PC-9 (cell line): Measurements from ENCODE around the gene MYCBPAP. TPM values are rescaled to one million over a fixed set of nuclear protein-coding genes. Genes with fewer than 3 reads are reported as not detected.
A peak's percentile ranks its signal among the peaks of the same experiment; 100 is the strongest.

Source experiments
- BruUV-seq: library from RNA; stranded (reverse); fragments of 400-500 nt; replicated peaks from 2 replicates; lab custom pipeline; 2021; lab: Mats Ljungman, UMichigan
- CTCF ChIA-PET: fragments of 300-600 bp; sonication (Branson Sonifier 250); formaldehyde crosslinking; loops from one replicate; lab custom pipeline; 2022; ENCODE audit warnings: antibody characterized with exemption; lab: Charles Lee
- POLR2A ChIA-PET: fragments of 300-600 bp; sonication (Branson Sonifier 250); formaldehyde crosslinking; loops from one replicate; lab custom pipeline; 2022; ENCODE audit warnings: antibody characterized with exemption; ENCODE audit not compliant: unreplicated experiment; lab: Charles Lee
- DNase-seq, 2 experiments: peaks; one replicate each; pipeline versions ENCODE4 v3.0.0 to v3.0.0-alpha.2; 2015 to 2022; ENCODE audit warnings: mixed read lengths in 1 of 2
- H2AFZ ChIP-seq: fragments of 200-600 bp; sonication (generic); 2 replicates; pipeline ENCODE4 v1.8.1; 2017; ENCODE audit warnings: antibody characterized with exemption
- H3F3A ChIP-seq: fragments of 200-600 bp; sonication (generic); 2 replicates; pipeline ENCODE4 v1.8.1; 2017; ENCODE audit warnings: antibody characterized with exemption, mild to moderate bottlenecking, low read depth; ENCODE audit not compliant: insufficient read depth
- H3K27ac ChIP-seq: fragments of 200-600 bp; sonication (generic); 2 replicates; pipeline ENCODE4 v1.6.1; 2016; ENCODE audit warnings: mixed run types
- H3K27me3 ChIP-seq: fragments of 200-600 bp; sonication (generic); 2 replicates; pipeline ENCODE4 v1.6.1; 2016; ENCODE audit warnings: low read depth, mixed run types; ENCODE audit not compliant: insufficient read depth
- H3K36me3 ChIP-seq: fragments of 200-600 bp; sonication (generic); 2 replicates; pipeline ENCODE4 v1.6.1; 2016; ENCODE audit warnings: low read depth, mixed run types
- H3K4me1 ChIP-seq: fragments of 200-600 bp; sonication (generic); replicated peaks from 2 replicates; pipeline ENCODE4 v1.6.1; 2016; ENCODE audit warnings: mixed run types; ENCODE audit not compliant: insufficient read depth
- H3K4me2 ChIP-seq: fragments of 200-600 bp; sonication (generic); 2 replicates; pipeline ENCODE4 v1.6.1; 2017; ENCODE audit warnings: mixed run types
- H3K4me3 ChIP-seq: fragments of 200-600 bp; sonication (generic); 2 replicates; pipeline ENCODE4 v1.6.1; 2016; ENCODE audit warnings: mixed run types
- H3K79me2 ChIP-seq: fragments of 200-600 bp; sonication (generic); 2 replicates; pipeline ENCODE4 v1.6.1; 2017; ENCODE audit warnings: low read depth, mixed run types
- H3K9me2 ChIP-seq: fragments of 200-600 bp; sonication (generic); 2 replicates; pipeline ENCODE4 v1.8.1; 2017; ENCODE audit warnings: mild to moderate bottlenecking; ENCODE audit not compliant: insufficient read depth
- H3K9me3 ChIP-seq: fragments of 200-600 bp; sonication (generic); 2 replicates; pipeline ENCODE4 v1.8.1; 2016; ENCODE audit warnings: low read depth; ENCODE audit not compliant: insufficient read depth
- H4K20me1 ChIP-seq: fragments of 200-600 bp; sonication (generic); 2 replicates; pipeline ENCODE4 v1.8.1; 2017; ENCODE audit not compliant: insufficient read depth
- EZH2 ChIP-seq: fragments of 200-600 bp; sonication (generic); IDR thresholded peaks from 2 replicates; pipeline ENCODE4 v1.8.0; 2017; ENCODE audit warnings: antibody characterized with exemption, low read depth
- intact Hi-C: fragments of 100-400 bp; cut with micrococcal nuclease; formaldehyde crosslinking; loops from one replicate; pipeline ENCODE4 v1.10.0; 2022; ENCODE audit not compliant: unreplicated experiment
- total RNA-seq: library from RNA; stranded (reverse); gene quantifications from 2 replicates; pipeline ENCODE4 v1.2.3, GENCODE V29; 2021
- TF ChIP-seq, protein P1 (sequence below): fragments of 200-600 bp; sonication (generic); conservative IDR thresholded peaks from 2 replicates; pipeline ENCODE4 v1.6.1; 2017; ENCODE audit warnings: mixed run types, antibody characterized with exemption, mild to moderate bottlenecking, moderate library complexity

The MYCBPAP gene
- total RNA-seq, 1 experiment from 2014 or later = 4.9 TPM

- H3K79me2 ChIP-seq = no peaks in the 10 kb centered on the region
- H3K4me1 ChIP-seq = peaks cover 7% of the 10 kb centered on the region
- H2AFZ ChIP-seq = no peak overlapping the region
- H4K20me1 ChIP-seq = no peaks in the 10 kb centered on the region
- peaks cover 21% of the 10 kb centered on the region for H3K27me3 ChIP-seq
- no peaks in the 10 kb centered on the region for H3K9me3 ChIP-seq
- ChIA-PET POLR2A (no interaction called here), CTCF (interaction anchor here (0.5 to 0.9 kb wide), 3 partner anchors 66 to 147 kb away, joined by 3 to 11 read pairs (median 4); no protein-coding TSS in a partner anchor)
- peak in 1 of 2 experiments; percentile 22 for DNase-seq
- no peaks in the 10 kb centered on the region for H3K36me3 ChIP-seq
- no TSS peak for BruUV-seq
- no peaks in the 10 kb centered on the region for H3K9me2 ChIP-seq
- H3K4me3 ChIP-seq = no peak overlapping the region; the same call in 1 of the 2 replicates
- TF ChIP-seq, protein P1, sequence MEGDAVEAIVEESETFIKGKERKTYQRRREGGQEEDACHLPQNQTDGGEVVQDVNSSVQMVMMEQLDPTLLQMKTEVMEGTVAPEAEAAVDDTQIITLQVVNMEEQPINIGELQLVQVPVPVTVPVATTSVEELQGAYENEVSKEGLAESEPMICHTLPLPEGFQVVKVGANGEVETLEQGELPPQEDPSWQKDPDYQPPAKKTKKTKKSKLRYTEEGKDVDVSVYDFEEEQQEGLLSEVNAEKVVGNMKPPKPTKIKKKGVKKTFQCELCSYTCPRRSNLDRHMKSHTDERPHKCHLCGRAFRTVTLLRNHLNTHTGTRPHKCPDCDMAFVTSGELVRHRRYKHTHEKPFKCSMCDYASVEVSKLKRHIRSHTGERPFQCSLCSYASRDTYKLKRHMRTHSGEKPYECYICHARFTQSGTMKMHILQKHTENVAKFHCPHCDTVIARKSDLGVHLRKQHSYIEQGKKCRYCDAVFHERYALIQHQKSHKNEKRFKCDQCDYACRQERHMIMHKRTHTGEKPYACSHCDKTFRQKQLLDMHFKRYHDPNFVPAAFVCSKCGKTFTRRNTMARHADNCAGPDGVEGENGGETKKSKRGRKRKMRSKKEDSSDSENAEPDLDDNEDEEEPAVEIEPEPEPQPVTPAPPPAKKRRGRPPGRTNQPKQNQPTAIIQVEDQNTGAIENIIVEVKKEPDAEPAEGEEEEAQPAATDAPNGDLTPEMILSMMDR = no peak
- TF ChIP-seq EZH2 = no peak
- no peak overlapping the region for H3K27ac ChIP-seq
- intact Hi-C loops = no loop called here
- peak overlapping the region; percentile 67 for H3K4me2 ChIP-seq
- peaks cover 28% of the 10 kb centered on the region; the same call in 1 of the 2 replicates for H3F3A ChIP-seq
Observed at GRCh38 chr17:50559674-50560184, 51.5 kb downstream of the MYCBPAP start.

DNA sequence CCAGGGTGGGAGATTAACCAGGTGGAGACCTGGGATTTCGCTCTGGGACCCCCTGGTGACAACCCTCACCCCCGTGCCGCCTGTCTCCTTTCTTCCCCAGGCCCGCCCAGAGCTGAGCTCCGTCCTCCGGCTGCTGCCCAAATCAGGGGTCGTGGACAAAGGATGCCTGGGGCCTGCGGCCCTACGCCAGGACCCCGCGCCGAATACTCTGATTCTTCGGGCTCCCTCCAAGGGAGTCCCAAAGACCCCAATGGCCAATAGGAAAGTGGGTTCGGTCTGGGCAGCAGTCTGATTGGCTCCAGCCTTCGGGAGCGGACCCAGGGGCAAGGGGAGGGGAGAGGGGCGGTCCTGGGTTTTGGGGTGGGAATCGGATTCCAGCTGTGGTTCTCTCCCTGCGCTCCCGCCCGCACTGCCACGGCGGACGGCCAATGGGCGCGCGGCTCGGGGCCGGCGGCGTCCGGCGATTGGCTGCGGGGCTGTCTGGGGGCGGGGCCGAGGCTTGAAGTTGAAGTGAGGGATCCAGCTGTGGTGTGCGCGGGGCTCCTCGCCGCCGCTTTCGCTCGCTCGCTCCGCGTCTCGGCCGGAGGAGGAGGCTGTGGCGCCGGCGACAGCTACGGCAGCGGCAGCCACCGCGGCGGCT lies 52.1 kb downstream of the MYCBPAP start, which contains the start of gene CACNA1G:
CACNA1G (plus strand) TSS at position 531 of the 640 bp plus-strand sequence. CDS start 745 bp downstream, outside the sequence.
- intact Hi-C loops = no loop called here
- Histone ChIP-seq H3K9me3 (no peaks in the 10 kb centered on the region), H3K4me2 (peak within 1 kb of the TSS; percentile 67), H3K9me2 (no peaks in the 10 kb centered on the region), H3K79me2 (no peaks in the 10 kb centered on the region), H3F3A (peaks cover 28% of the 10 kb centered on the region; the same call in 1 of the 2 replicates), H4K20me1 (no peaks in the 10 kb centered on the region), H3K36me3 (no peaks in the 10 kb centered on the region), H3K4me1 (peaks cover 7% of the 10 kb centered on the region), H3K4me3 (peak within 1 kb of the TSS; percentile 44), H3K27me3 (peaks cover 21% of the 10 kb centered on the region), H2AFZ (no peak within 1 kb of the TSS; the same call in 1 of the 2 replicates), H3K27ac (no peak within 1 kb of the TSS)
- TF ChIP-seq EZH2 = no peak
- TF ChIP-seq, protein P1 = no peak
- ChIA-PET POLR2A (interaction anchor here (0.7 kb wide), 1 partner anchor 11 kb away, joined by 3 read pairs; no protein-coding TSS in a partner anchor), CTCF (interaction anchor here (0.6 to 0.9 kb wide), 2 partner anchors 66 to 71 kb away, joined by 4 to 11 read pairs; no protein-coding TSS in a partner anchor)
- peak; percentile 63 to 87 for DNase-seq
- no TSS peak for BruUV-seq

DNA sequence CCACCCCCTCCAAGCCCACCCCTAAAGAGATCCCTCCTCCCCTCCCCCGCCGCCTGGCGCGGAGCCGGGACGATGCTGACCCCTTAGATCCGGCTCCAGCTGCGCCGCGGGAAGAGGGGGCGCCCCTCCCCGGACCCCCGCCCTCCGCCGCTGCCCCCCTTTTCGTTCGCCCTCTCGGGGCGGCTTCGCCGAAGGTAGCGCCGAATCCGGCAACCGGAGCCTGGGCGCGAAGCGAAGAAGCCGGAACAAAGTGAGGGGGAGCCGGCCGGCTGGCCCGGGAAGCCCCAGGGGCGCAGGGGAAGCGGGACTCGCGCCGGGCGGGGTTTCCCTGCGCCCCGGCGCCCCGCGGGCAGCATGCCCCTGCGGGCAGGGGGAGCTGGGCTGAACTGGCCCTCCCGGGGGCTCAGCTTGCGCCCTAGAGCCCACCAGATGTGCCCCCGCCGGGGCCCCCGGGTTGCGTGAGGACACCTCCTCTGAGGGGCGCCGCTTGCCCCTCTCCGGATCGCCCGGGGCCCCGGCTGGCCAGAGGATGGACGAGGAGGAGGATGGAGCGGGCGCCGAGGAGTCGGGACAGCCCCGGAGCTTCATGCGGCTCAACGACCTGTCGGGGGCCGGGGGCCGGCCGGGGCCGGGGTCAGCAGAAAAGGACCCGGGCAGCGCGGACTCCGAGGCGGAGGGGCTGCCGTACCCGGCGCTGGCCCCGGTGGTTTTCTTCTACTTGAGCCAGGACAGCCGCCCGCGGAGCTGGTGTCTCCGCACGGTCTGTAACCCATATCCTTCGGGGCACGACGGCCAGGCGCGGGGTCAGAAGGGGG lies 52.9 kb downstream of the MYCBPAP start:
- no peak overlapping the region for H2AFZ ChIP-seq
- H3K9me3 ChIP-seq = no peaks in the 10 kb centered on the region
- BruUV-seq = no TSS peak
- H3K36me3 ChIP-seq = no peaks in the 10 kb centered on the region
- peaks cover 7% of the 10 kb centered on the region for H3K4me1 ChIP-seq
- no peaks in the 10 kb centered on the region for H3K9me2 ChIP-seq
- H3K79me2 ChIP-seq = no peaks in the 10 kb centered on the region
- ChIA-PET CTCF (interaction anchor here (0.5 kb wide), 1 partner anchor 152 kb away, joined by 4 read pairs; no protein-coding TSS in a partner anchor), POLR2A (interaction anchor here (0.7 kb wide), 1 partner anchor 12 kb away, joined by 3 read pairs; no protein-coding TSS in a partner anchor)
- no peak for DNase-seq
- no peaks in the 10 kb centered on the region for H4K20me1 ChIP-seq
- H3K4me2 ChIP-seq = peak overlapping the region; percentile 67
- peaks cover 32% of the 10 kb centered on the region; the same call in 1 of the 2 replicates for H3F3A ChIP-seq
- intact Hi-C loops = no loop called here
- no peak overlapping the region for H3K27ac ChIP-seq
- peak overlapping the region; percentile 44; the same call in 1 of the 2 replicates for H3K4me3 ChIP-seq
- peaks cover 27% of the 10 kb centered on the region for H3K27me3 ChIP-seq
- TF ChIP-seq EZH2 = no peak
- TF ChIP-seq, protein P1 = no peak
